GOT3 (cell line): ENCODE measurements around the gene SMCO4.

Experiments used
- DNase-seq: peaks from one replicate; lab custom pipeline; 2025; ENCODE audit warnings: mixed read lengths; lab: John Stamatoyannopoulos, UW

Gene SMCO4

GRCh38 chr11:93504110-93505095 lies 38.8 kb downstream of the SMCO4 start:
- DNase-seq = no peak

- DNase-seq = no peak
Observed at GRCh38 chr11:93501856-93502255, 41.3 kb downstream of the SMCO4 start.

GRCh38 chr11:93500759-93501158 lies 42.4 kb downstream of the SMCO4 start:
- DNase-seq = no peak

- DNase-seq = no peak
Observed at GRCh38 chr11:93498641-93499040, 44.5 kb downstream of the SMCO4 start.

GRCh38 chr11:93498161-93498560 lies 45.0 kb downstream of the SMCO4 start:
- DNase-seq = no peak

GRCh38 chr11:93497596-93497995 lies 45.6 kb downstream of the SMCO4 start:
- no peak for DNase-seq

GRCh38 chr11:93494357-93494756 lies 48.8 kb downstream of the SMCO4 start:
- DNase-seq = no peak

- no peak for DNase-seq
Observed at GRCh38 chr11:93493252-93493897, 49.8 kb downstream of the SMCO4 start.

- no peak for DNase-seq
Observed at GRCh38 chr11:93492464-93493251, 50.5 kb downstream of the SMCO4 start.

GRCh38 chr11:93491973-93492372 lies 51.2 kb downstream of the SMCO4 start:
- no peak for DNase-seq

- DNase-seq = no peak
Observed at GRCh38 chr11:93490996-93491618, 52.1 kb downstream of the SMCO4 start.

GRCh38 chr11:93489841-93490240 lies 53.4 kb downstream of the SMCO4 start:
- no peak for DNase-seq

GRCh38 chr11:93487032-93487483 lies 56.1 kb downstream of the SMCO4 start:
- no peak for DNase-seq

- DNase-seq = no peak
Observed at GRCh38 chr11:93485983-93486382, 57.2 kb downstream of the SMCO4 start.

- no peak for DNase-seq
Observed at GRCh38 chr11:93484716-93485115, 58.5 kb downstream of the SMCO4 start.

- no peak for DNase-seq
Observed at GRCh38 chr11:93482556-93482955, 60.6 kb downstream of the SMCO4 start.

- no peak for DNase-seq
Observed at GRCh38 chr11:93481696-93482095, 61.5 kb downstream of the SMCO4 start.

GRCh38 chr11:93481279-93481678 lies 61.9 kb downstream of the SMCO4 start:
- no peak for DNase-seq

- DNase-seq = no peak
Observed at GRCh38 chr11:93480756-93481155, 62.4 kb downstream of the SMCO4 start.

GRCh38 chr11:93480256-93480655 lies 62.9 kb downstream of the SMCO4 start:
- DNase-seq = no peak

- no peak for DNase-seq
Observed at GRCh38 chr11:93478841-93479240, 64.3 kb downstream of the SMCO4 start.
